Suprapubic skin (tissue), 4 donors: ENCODE measurements around the gene ANKRD11. TPM values are rescaled to one million over a fixed set of nuclear protein-coding genes. Genes with fewer than 3 reads are reported as not detected.
A peak's percentile ranks its signal among the peaks of the same experiment; 100 is the strongest.

Source experiments
- DNase-seq, 2 donors: peaks; one replicate each; pipeline ENCODE4 v3.0.0-alpha.2; 2019; ENCODE audit warnings: low spot score in 2 of 2
- H3K27ac ChIP-seq: fragments of 200-600 bp; sonication (generic); one replicate; pipeline ENCODE4 v1.5.1; 2019
- H3K27me3 ChIP-seq: fragments of 200-600 bp; sonication (generic); one replicate; pipeline ENCODE4 v1.5.1; 2019
- H3K36me3 ChIP-seq: fragments of 200-600 bp; sonication (generic); one replicate; pipeline ENCODE4 v1.5.1; 2019
- H3K4me1 ChIP-seq: fragments of 200-600 bp; sonication (generic); one replicate; pipeline ENCODE4 v1.5.1; 2019
- H3K4me3 ChIP-seq: fragments of 200-600 bp; sonication (generic); one replicate; pipeline ENCODE4 v1.5.1; 2019; ENCODE audit warnings: mild to moderate bottlenecking
- H3K9me3 ChIP-seq: fragments of 200-600 bp; sonication (generic); one replicate; pipeline ENCODE4 v1.5.1; 2019
- EP300 ChIP-seq: sonication (generic); formaldehyde crosslinking; IDR thresholded peaks from one replicate; pipeline ENCODE4 v1.6.1; 2017; ENCODE audit warnings: antibody characterized with exemption
- POLR2A ChIP-seq, 2 donors: fragments of 450-650 bp; IDR thresholded peaks; one replicate each; pipeline ENCODE4 v1.6.1; 2017; ENCODE audit warnings: antibody characterized with exemption in 2 of 2, mild to moderate bottlenecking in 2 of 2, moderate library complexity in 2 of 2
- POLR2AphosphoS5 ChIP-seq, 3 donors: sonication (generic); formaldehyde crosslinking; IDR thresholded peaks; one replicate each; pipeline ENCODE4 v1.6.1; 2017; ENCODE audit warnings: antibody characterized with exemption in 3 of 3
- WGBS: methylation state at CpG from one replicate; pipeline ENCODE4 v1.1.5; 2018; 5-methylcytosine and 5-hydroxymethylcytosine counted together
- total RNA-seq, 4 donors: library from RNA; depleted of rRNA; stranded (reverse); fragments of >200 nt; gene quantifications; one replicate each; pipeline ENCODE4 v1.1.0, GENCODE V29; 2016
- TF ChIP-seq, protein P1 (sequence below), 2 donors: fragments of 200-600 bp in 1 of 2; fragments of 450-650 bp in 1 of 2; sonication (generic) in 1 of 2; IDR thresholded peaks; one replicate each; pipeline ENCODE4 v1.5.1; 2016 to 2019; ENCODE audit warnings: antibody characterized with exemption in 2 of 2, mild to moderate bottlenecking in 1 of 2, moderate library complexity in 1 of 2

ANKRD11 gene
- total RNA-seq, 4 donors from 2014 or later: 85.4 to 212 (median 127) TPM

DNA sequence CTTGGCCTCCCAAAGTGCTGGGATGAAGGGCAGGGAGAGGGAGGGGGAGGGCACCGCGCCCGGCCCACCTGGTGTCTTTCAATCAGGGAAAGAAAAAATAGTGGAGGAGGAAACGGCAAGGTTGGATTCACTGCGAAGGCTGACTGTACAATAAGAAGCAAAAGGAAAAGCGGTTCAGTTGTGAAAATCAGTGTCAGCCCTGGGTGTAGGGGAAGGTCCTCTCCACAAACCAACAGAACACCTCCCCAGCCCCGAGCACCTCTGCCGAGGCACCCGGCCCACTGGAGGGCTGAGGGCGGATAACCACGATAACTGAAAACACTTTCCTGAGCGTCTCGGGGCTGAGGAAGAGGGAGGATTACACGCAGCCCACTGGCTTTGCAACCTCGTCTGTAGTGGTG lies 16.4 kb upstream of the ANKRD11 start:
- Histone ChIP-seq H3K4me3 (peak overlapping the region; percentile 91), H3K4me1 (peaks cover 48% of the 10 kb centered on the region), H3K9me3 (no peaks in the 10 kb centered on the region), H3K27ac (no peak overlapping the region), H3K36me3 (peaks cover 15% of the 10 kb centered on the region), H3K27me3 (no peaks in the 10 kb centered on the region)
- TF ChIP-seq, protein P1, sequence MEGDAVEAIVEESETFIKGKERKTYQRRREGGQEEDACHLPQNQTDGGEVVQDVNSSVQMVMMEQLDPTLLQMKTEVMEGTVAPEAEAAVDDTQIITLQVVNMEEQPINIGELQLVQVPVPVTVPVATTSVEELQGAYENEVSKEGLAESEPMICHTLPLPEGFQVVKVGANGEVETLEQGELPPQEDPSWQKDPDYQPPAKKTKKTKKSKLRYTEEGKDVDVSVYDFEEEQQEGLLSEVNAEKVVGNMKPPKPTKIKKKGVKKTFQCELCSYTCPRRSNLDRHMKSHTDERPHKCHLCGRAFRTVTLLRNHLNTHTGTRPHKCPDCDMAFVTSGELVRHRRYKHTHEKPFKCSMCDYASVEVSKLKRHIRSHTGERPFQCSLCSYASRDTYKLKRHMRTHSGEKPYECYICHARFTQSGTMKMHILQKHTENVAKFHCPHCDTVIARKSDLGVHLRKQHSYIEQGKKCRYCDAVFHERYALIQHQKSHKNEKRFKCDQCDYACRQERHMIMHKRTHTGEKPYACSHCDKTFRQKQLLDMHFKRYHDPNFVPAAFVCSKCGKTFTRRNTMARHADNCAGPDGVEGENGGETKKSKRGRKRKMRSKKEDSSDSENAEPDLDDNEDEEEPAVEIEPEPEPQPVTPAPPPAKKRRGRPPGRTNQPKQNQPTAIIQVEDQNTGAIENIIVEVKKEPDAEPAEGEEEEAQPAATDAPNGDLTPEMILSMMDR (IDR thresholded peaks at IDR 0.05): no peak
- TF ChIP-seq POLR2A (IDR thresholded peaks at IDR 0.05) (no peak), POLR2AphosphoS5 (IDR thresholded peaks at IDR 0.05) (no peak)
- no peak for DNase-seq
- WGBS: 49% methylated on average over 15 of the region's 15 CpGs

DNA sequence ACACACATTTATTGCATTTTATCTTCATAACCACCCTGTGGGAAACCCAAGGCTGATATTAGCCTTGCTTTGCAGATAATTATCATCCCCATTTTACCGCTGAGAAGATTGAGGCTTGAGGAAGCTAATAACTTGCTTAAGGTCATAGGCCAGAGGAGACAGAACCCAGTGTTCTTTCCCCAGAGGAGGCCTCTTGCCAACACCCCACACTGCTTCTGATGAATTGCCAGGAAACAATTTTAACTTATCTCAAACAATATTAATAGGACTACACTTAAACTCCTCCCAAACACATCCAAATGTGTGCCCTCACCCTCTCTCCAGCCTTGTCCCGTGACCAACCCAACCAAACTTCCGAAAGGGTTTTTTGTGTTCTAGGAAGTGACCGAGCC lies 15.7 kb upstream of the ANKRD11 start:
- Histone ChIP-seq H3K27ac (peak overlapping the region; percentile 62), H3K27me3 (no peaks in the 10 kb centered on the region), H3K36me3 (peaks cover 8% of the 10 kb centered on the region), H3K9me3 (no peaks in the 10 kb centered on the region), H3K4me3 (no peak overlapping the region), H3K4me1 (peaks cover 48% of the 10 kb centered on the region)
- TF ChIP-seq, protein P1 (IDR thresholded peaks at IDR 0.05): no peak
- TF ChIP-seq POLR2A (IDR thresholded peaks at IDR 0.05) (no peak), POLR2AphosphoS5 (IDR thresholded peaks at IDR 0.05) (no peak), EP300 (no peak)
- DNase-seq: no peak
- WGBS: 73% methylated on average over 4 of the region's 4 CpGs

DNA sequence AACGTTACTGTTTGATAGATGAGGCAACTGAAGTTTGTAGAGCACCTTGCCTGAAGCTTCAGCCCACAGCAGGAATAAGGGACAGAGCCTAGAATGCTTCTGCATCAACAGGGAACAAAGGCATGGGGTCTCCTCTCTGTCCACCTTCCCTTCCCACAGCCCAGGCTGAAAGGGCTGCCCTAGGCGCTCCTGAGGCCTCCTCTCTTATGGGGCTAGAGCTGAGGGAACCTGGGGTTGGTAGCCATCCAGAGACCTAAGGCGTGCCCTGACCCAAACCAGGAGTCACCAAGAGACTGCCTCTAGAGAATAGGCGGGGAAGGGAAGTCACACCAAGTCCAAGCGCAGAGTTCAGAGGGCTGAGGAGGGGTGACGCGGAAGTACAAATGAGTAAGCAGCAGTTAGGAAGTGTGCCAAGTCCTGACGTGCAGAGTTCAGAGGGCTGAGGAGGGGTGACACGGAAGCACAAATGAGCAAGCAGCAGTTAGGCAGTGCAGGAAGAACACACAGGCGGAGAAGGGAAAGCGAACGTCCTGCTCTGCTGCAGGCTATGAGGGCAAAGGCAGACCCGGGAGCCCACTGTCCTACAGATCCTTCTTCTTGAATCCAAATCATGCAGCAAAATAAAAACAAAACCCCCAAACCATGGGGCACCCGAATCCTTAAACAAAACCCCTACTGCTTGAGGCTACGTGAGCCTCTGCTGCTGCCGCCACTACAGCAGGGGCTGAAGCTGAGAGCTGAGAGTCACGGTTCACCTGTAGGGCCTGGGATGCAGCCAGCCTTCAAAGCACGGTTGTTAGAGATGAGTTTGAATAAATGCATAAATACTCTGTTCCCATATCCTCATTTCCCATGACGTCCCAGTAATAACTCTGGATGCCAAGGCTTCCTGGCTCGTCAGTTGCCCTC lies 15.1 kb upstream of the ANKRD11 start:
- DNase-seq: peak; percentile 91 to 92
- Histone ChIP-seq H3K4me3 (no peak overlapping the region), H3K4me1 (peaks cover 48% of the 10 kb centered on the region), H3K9me3 (no peaks in the 10 kb centered on the region), H3K27me3 (no peaks in the 10 kb centered on the region), H3K36me3 (peaks cover 2% of the 10 kb centered on the region), H3K27ac (peak overlapping the region; percentile 62)
- 29% methylated on average over 19 of the region's 20 CpGs for WGBS
- TF ChIP-seq POLR2AphosphoS5 (IDR thresholded peaks at IDR 0.05): peak in 2 of 3 donors; percentile 50 to 53
- TF ChIP-seq, protein P1 (IDR thresholded peaks at IDR 0.05): no peak

DNA sequence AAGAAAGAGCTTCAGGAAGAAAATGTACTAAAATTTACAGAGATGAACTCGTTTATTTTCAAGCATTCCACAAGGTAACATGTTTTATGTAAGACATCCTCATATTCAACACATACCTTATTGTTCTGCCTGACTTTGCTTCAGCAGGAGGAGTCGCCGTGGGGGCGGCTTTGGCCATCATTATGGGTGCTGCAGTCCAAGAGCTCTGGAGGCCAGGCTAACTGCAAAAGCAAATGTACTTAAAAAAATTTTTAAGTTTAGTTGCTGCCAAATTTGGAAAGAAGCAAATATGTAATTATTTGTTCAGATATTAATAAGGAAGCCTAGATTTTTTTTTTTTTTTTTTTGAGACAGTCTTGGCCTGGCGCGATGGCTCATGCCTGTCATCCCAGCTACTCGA lies 13.7 kb upstream of the ANKRD11 start:
- H3K9me3 ChIP-seq: no peaks in the 10 kb centered on the region
- no peaks in the 10 kb centered on the region for H3K36me3 ChIP-seq
- H3K27me3 ChIP-seq: no peaks in the 10 kb centered on the region
- no peak for DNase-seq
- no peak for TF ChIP-seq POLR2AphosphoS5 (IDR thresholded peaks at IDR 0.05)
- TF ChIP-seq EP300: no peak
- TF ChIP-seq, protein P1 (IDR thresholded peaks at IDR 0.05): no peak
- TF ChIP-seq POLR2A (IDR thresholded peaks at IDR 0.05): no peak
- H3K4me1 ChIP-seq: peaks cover 37% of the 10 kb centered on the region
- H3K4me3 ChIP-seq: no peak overlapping the region
- 64% methylated on average over 7 of the region's 7 CpGs for WGBS
- no peak overlapping the region for H3K27ac ChIP-seq

DNA sequence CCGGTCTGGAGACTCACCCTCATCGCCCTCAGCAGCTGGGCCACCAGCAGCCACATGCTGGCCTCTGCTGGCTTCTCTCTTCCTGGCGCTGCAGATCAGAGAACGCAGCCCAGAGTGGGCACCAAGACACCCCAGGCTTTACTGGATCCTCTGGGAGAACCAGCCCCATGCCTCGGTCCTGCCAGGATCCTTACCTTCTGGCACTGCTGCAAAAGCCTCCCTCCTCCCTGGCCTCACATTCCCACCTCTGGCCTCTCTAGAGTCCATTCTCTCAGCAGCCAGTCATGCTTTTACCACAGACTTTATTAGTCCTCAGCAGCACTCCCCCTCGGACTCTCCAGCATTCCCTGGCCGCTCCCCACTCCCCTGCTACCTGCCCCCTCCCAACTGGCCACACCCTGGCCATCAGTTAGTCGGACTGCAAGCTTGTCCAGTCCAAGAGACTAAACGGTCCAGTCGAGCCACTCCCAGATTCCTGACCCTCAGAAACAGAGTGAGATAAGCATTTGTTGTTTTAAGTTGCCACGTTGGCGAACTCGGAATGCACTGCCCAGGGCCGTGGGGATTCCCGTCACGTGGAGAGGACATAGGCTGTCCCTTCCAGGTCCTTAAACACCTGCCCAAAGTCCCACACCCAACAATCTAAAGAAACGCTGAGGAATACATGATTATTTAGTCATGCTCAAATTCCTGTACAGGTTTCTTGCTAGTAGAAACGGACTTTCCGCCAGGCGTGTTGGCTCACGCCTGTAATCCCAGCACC lies 11.9 kb upstream of the ANKRD11 start:
- H3K36me3 ChIP-seq: no peaks in the 10 kb centered on the region
- no peak for DNase-seq
- 45% methylated on average over 19 of the region's 21 CpGs for WGBS
- no peaks in the 10 kb centered on the region for H3K9me3 ChIP-seq
- peaks cover 29% of the 10 kb centered on the region for H3K4me1 ChIP-seq
- H3K4me3 ChIP-seq: no peak overlapping the region
- no peaks in the 10 kb centered on the region for H3K27me3 ChIP-seq
- TF ChIP-seq POLR2A (IDR thresholded peaks at IDR 0.05): no peak
- no peak for TF ChIP-seq POLR2AphosphoS5 (IDR thresholded peaks at IDR 0.05)
- no peak for TF ChIP-seq EP300
- TF ChIP-seq, protein P1 (IDR thresholded peaks at IDR 0.05): no peak
- H3K27ac ChIP-seq: no peak overlapping the region
